B cell (primary cell): ENCODE data around the gene ABHD2. TPM values are rescaled to one million over a fixed set of nuclear protein-coding genes. Genes with fewer than 3 reads are reported as not detected.

Experiments
- ATAC-seq: fragments of 200-7000 bp; cut with Tn5 transposase; one replicate; pipeline ENCODE4 v1.10.0; 2021; ENCODE audit warnings: low read depth, mild to moderate bottlenecking, moderate number of reproducible peaks, moderate library complexity
- CTCF ChIA-PET: fragments of 350-600 bp; sonication (Branson Sonifier 250); formaldehyde crosslinking; loops from one replicate; lab custom pipeline; 2021; ENCODE audit warnings: antibody characterized with exemption, inconsistent platforms; lab: Charles Lee
- POLR2A ChIA-PET: fragments of 350-600 bp; sonication (Branson Sonifier 250); formaldehyde crosslinking; loops from one replicate; lab custom pipeline; 2021; ENCODE audit warnings: antibody characterized with exemption; lab: Charles Lee
- DNase-seq: peaks from one replicate; pipeline ENCODE4 v3.0.0; 2013
- H2AFZ ChIP-seq: 2 replicates; pipeline ENCODE4 v1.6.1; 2012; ENCODE audit warnings: mild to moderate bottlenecking, low read depth, low read length; ENCODE audit not compliant: insufficient read depth, poor library complexity, severe bottlenecking
- H3K27ac ChIP-seq, 2 donors: 1 replicate in 1 of 2; 2 replicates in 1 of 2; pipeline ENCODE4 v1.5.1; 2012 to 2013; ENCODE audit warnings: low read length in 2 of 2, mild to moderate bottlenecking in 2 of 2, moderate library complexity in 1 of 2
- H3K27me3 ChIP-seq, 4 experiments: fragments of 200-600 bp in 1 of 4; sonication (generic) in 1 of 4; replicated peaks in 1 of 4; 1 replicate in 2 of 4; 2 replicates in 2 of 4; pipeline versions ENCODE4 v1.6.1 to v1.7.0; 2013 to 2016; ENCODE audit warnings: low read length in 3 of 4, mild to moderate bottlenecking in 2 of 4, mixed read lengths in 1 of 4, moderate library complexity in 1 of 4; ENCODE audit not compliant: insufficient read depth in 4 of 4, control insufficient read depth in 3 of 4; ENCODE audit errors: control extremely low read depth in 1 of 4
- H3K36me3 ChIP-seq, 2 experiments: replicated peaks in 1 of 2; 1 replicate in 1 of 2; 2 replicates in 1 of 2; pipeline versions ENCODE4 v1.6.1 to v1.7.1; 2013; ENCODE audit warnings: low read length in 1 of 2; ENCODE audit not compliant: insufficient read depth in 2 of 2, control insufficient read depth in 1 of 2; ENCODE audit errors: control extremely low read depth in 1 of 2, extremely low read depth in 1 of 2
- H3K4me1 ChIP-seq, 2 donors: fragments of 200-600 bp in 1 of 2; sonication (generic) in 1 of 2; 1 replicate in 1 of 2; 2 replicates in 1 of 2; pipeline versions ENCODE4 v1.5.1 to v1.6.1; 2013 to 2017; ENCODE audit warnings: low read length in 2 of 2; ENCODE audit not compliant: control insufficient read depth in 2 of 2, insufficient read depth in 2 of 2
- H3K4me2 ChIP-seq: replicated peaks from 2 replicates; pipeline ENCODE3; 2012; ENCODE audit warnings: mild to moderate bottlenecking, low read depth, low read length; ENCODE audit not compliant: poor library complexity, severe bottlenecking
- H3K4me3 ChIP-seq, 5 experiments: fragments of 200-600 bp in 1 of 5; sonication (generic) in 1 of 5; 1 replicate in 3 of 5; 2 replicates in 2 of 5; pipeline versions ENCODE4 v1.5.1 to v1.7.0; 2011 to 2016; ENCODE audit warnings: low read length in 4 of 5, mild to moderate bottlenecking in 4 of 5, low read depth in 2 of 5, control low read depth in 1 of 5, moderate library complexity in 1 of 5; ENCODE audit not compliant: insufficient read depth in 1 of 5; ENCODE audit errors: control extremely low read depth in 1 of 5, extremely low read depth in 1 of 5
- H3K79me2 ChIP-seq: fragments of 200-600 bp; sonication (generic); one replicate; pipeline ENCODE4 v1.6.0; 2016; ENCODE audit warnings: low read length; ENCODE audit not compliant: control insufficient read depth, insufficient read depth
- H3K9ac ChIP-seq: fragments of 200-600 bp; sonication (generic); 2 replicates; pipeline ENCODE4 v1.6.1; 2017; ENCODE audit warnings: mild to moderate bottlenecking, low read length, moderate library complexity
- H3K9me3 ChIP-seq, 3 donors: one replicate each; pipeline versions ENCODE4 v1.6.1 to v1.7.1; 2013; ENCODE audit warnings: low read length in 2 of 3; ENCODE audit not compliant: control insufficient read depth in 2 of 3, insufficient read depth in 1 of 3; ENCODE audit errors: control extremely low read depth in 1 of 3
- H4K20me1 ChIP-seq: 2 replicates; pipeline ENCODE4 v1.6.0; 2012; ENCODE audit warnings: mild to moderate bottlenecking, low read length; ENCODE audit not compliant: insufficient read depth, control insufficient read depth, poor library complexity, severe bottlenecking
- H3K27ac Mint-ChIP-seq: one replicate; pipeline ENCODE4 v1.8.0; 2021; ENCODE audit warnings: mixed read lengths
- H3K27me3 Mint-ChIP-seq: one replicate; pipeline ENCODE4 v1.8.0; 2021; ENCODE audit warnings: mixed read lengths
- H3K4me1 Mint-ChIP-seq: one replicate; pipeline ENCODE4 v1.8.0; 2021; ENCODE audit warnings: mixed read lengths
- H3K4me3 Mint-ChIP-seq: one replicate; pipeline ENCODE4 v1.8.0; 2021; ENCODE audit warnings: mixed read lengths
- H3K9me3 Mint-ChIP-seq: one replicate; pipeline ENCODE4 v1.8.0; 2022; ENCODE audit warnings: mixed read lengths; ENCODE audit not compliant: insufficient read depth
- EZH2 ChIP-seq: IDR thresholded peaks from 2 replicates; pipeline ENCODE4 v1.6.1; 2012; ENCODE audit warnings: borderline replicate concordance, low read depth, mild to moderate bottlenecking, moderate library complexity, low read length; ENCODE audit not compliant: insufficient read depth, poor library complexity, severe bottlenecking
- WGBS: methylation state at CpG from one replicate; pipeline ENCODE4 v1.1.5; 2013; ENCODE audit warnings: missing lambda C conversion rate; ENCODE audit not compliant: insufficient coverage; 5-methylcytosine and 5-hydroxymethylcytosine counted together
- intact Hi-C: fragments of 100-400 bp; cut with micrococcal nuclease; formaldehyde crosslinking; loops from one replicate; pipeline ENCODE4 v1.10.0; 2022
- polyA plus RNA-seq: library from polyadenylated mRNA; depleted of rRNA; stranded (reverse); fragments of >200 nt; gene quantifications from 2 replicates; pipeline ENCODE4 v1.2.3, GENCODE V29; 2012
- total RNA-seq, 2 donors: library from RNA; stranded (reverse); fragments of 120-200 nt in 1 of 2; gene quantifications; 1 replicate in 1 of 2; 2 replicates in 1 of 2; pipeline versions ENCODE4 v1.2.3 to v1.2.4, GENCODE V29; 2013 to 2022
- TF ChIP-seq, protein P1 (sequence below): fragments of 200-600 bp; IDR thresholded peaks from one replicate; pipeline ENCODE4 v1.8.0; 2022; ENCODE audit warnings: antibody characterized with exemption, mild to moderate bottlenecking

ABHD2 gene
- total and polyA plus RNA-seq, 2 donors (not counting 1 experiment from before 2014, with no cell fraction given) = 7.1 to 45.8 TPM

DNA sequence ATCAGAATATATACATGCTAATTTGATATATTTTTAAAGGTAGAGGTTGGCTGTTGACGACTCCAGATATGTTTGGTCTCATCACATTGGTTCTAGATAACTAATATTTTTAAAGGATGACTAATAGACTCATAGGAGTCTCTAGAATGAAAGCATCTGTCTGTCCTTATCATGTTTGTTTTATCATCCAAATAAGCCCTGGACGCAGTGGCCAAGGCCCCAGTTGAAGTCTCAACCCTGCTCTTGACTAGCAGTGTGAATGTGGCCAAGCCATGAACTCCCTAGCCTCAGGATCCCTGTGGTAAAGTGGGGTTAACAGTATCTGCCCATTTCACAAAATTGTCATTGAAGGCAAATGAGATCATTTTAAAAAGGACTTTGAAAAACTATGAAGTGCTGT lies 53.6 kb downstream of the ABHD2 start:
- intact Hi-C loops = no loop called here
- no peak for DNase-seq
- H3K9me3 Mint-ChIP-seq = no peaks in the 10 kb centered on the region
- Histone ChIP-seq H3K4me1 (no peaks in the 10 kb centered on the region), H4K20me1 (no peaks in the 10 kb centered on the region), H3K4me3 (no peak overlapping the region), H3K36me3 (peaks cover 0 to 18% of the 10 kb centered on the region in 2 experiments), H3K9ac (no peak overlapping the region), H2AFZ (no peak overlapping the region), H3K9me3 (no peaks in the 10 kb centered on the region), H3K27me3 (no peaks in the 10 kb centered on the region), H3K79me2 (peaks cover 8% of the 10 kb centered on the region), H3K4me2 (no peak overlapping the region), H3K27ac (no peak overlapping the region)
- H3K27ac Mint-ChIP-seq = no peak overlapping the region
- ChIA-PET POLR2A (no interaction called here), CTCF (interaction anchor here (1.8 kb wide), 1 partner anchor 9 kb away, joined by 4 read pairs; no protein-coding TSS in a partner anchor)
- no CpG with 5 or more reads among the region's 2 CpGs for whole genome bisulfite sequencing
- no peaks in the 10 kb centered on the region for H3K27me3 Mint-ChIP-seq
- no peak for ATAC-seq
- peaks cover 4% of the 10 kb centered on the region for H3K4me1 Mint-ChIP-seq
- H3K4me3 Mint-ChIP-seq = no peak overlapping the region
- TF ChIP-seq, protein P1, sequence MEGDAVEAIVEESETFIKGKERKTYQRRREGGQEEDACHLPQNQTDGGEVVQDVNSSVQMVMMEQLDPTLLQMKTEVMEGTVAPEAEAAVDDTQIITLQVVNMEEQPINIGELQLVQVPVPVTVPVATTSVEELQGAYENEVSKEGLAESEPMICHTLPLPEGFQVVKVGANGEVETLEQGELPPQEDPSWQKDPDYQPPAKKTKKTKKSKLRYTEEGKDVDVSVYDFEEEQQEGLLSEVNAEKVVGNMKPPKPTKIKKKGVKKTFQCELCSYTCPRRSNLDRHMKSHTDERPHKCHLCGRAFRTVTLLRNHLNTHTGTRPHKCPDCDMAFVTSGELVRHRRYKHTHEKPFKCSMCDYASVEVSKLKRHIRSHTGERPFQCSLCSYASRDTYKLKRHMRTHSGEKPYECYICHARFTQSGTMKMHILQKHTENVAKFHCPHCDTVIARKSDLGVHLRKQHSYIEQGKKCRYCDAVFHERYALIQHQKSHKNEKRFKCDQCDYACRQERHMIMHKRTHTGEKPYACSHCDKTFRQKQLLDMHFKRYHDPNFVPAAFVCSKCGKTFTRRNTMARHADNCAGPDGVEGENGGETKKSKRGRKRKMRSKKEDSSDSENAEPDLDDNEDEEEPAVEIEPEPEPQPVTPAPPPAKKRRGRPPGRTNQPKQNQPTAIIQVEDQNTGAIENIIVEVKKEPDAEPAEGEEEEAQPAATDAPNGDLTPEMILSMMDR = no peak
- TF ChIP-seq EZH2 = no peak

DNA sequence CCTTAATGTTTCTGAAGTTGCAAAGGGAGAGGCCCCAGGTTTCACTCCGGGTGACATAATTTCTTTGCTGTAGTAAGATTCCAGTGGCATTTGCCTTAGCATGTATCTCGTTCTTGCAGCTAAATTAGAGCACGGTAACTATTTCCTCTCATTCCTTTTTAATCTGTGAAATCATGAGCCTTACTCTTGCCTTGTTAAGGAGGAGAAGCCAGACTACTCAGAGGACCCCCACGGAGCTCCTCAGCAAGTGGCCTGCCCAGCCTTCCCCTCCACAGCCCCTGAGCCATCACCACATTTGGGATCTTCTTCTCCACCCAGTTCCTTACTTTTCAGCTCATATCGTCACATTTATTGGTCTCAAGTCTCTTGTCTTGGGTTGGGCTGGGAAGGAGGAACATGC lies 54.2 kb downstream of the ABHD2 start:
- TF ChIP-seq, protein P1 = no peak
- no peak for DNase-seq
- ChIA-PET CTCF (interaction anchor here (1.8 kb wide), 1 partner anchor 10 kb away, joined by 4 read pairs; no protein-coding TSS in a partner anchor), POLR2A (no interaction called here)
- no peak overlapping the region for H3K4me2 ChIP-seq
- no peaks in the 10 kb centered on the region for H4K20me1 ChIP-seq
- H3K9me3 ChIP-seq = no peaks in the 10 kb centered on the region
- H3K27me3 Mint-ChIP-seq = no peaks in the 10 kb centered on the region
- no peak overlapping the region for H3K27ac ChIP-seq
- no peak overlapping the region for H3K4me3 ChIP-seq
- no peaks in the 10 kb centered on the region for H3K27me3 ChIP-seq
- no peak overlapping the region for H3K27ac Mint-ChIP-seq
- peaks cover 3% of the 10 kb centered on the region for H3K79me2 ChIP-seq
- ATAC-seq = no peak
- H3K4me1 Mint-ChIP-seq = peaks cover 4% of the 10 kb centered on the region
- H3K4me1 ChIP-seq = no peaks in the 10 kb centered on the region
- H3K36me3 ChIP-seq = peaks cover 0 to 18% of the 10 kb centered on the region in 2 experiments
- H3K9me3 Mint-ChIP-seq = no peaks in the 10 kb centered on the region
- 100% methylated on average over 1 of the region's 5 CpGs for WGBS
- no peak overlapping the region for H3K9ac ChIP-seq
- no peak overlapping the region for H2AFZ ChIP-seq
- intact Hi-C loops = no loop called here
- H3K4me3 Mint-ChIP-seq = no peak overlapping the region
